DOHH2 (cell line): ENCODE measurements around the gene DLD.

Experiments used
- H3F3A ChIP-seq: fragments of 200-600 bp; sonication (generic), shearing (Covaris generic); 2 replicates; pipeline ENCODE4 v1.6.0; 2016; ENCODE audit warnings: antibody characterized with exemption, mild to moderate bottlenecking; ENCODE audit not compliant: control insufficient read depth, insufficient read depth
- H3K27ac ChIP-seq: fragments of 200-600 bp; sonication (generic); 2 replicates; pipeline ENCODE4 v1.5.1; 2014; ENCODE audit warnings: low read depth, mild to moderate bottlenecking, low read length, moderate library complexity
- H3K27me3 ChIP-seq: fragments of 200-600 bp; sonication (generic); 2 replicates; pipeline ENCODE4 v1.6.1; 2014; ENCODE audit warnings: mild to moderate bottlenecking, low read length, mixed read lengths; ENCODE audit not compliant: control insufficient read depth
- H3K36me3 ChIP-seq: fragments of 200-600 bp; sonication (generic); 2 replicates; pipeline ENCODE4 v1.6.1; 2014; ENCODE audit warnings: mild to moderate bottlenecking, low read length, moderate library complexity, mixed read lengths; ENCODE audit not compliant: control insufficient read depth
- H3K4me1 ChIP-seq: fragments of 200-600 bp; sonication (generic); 2 replicates; pipeline ENCODE4 v1.6.1; 2014; ENCODE audit warnings: mild to moderate bottlenecking, low read length, mixed read lengths; ENCODE audit not compliant: control insufficient read depth
- H3K4me2 ChIP-seq: fragments of 200-600 bp; sonication (generic); 2 replicates; pipeline ENCODE4 v1.6.0; 2014; ENCODE audit warnings: mild to moderate bottlenecking, low read length, moderate library complexity
- H3K4me3 ChIP-seq: fragments of 200-600 bp; sonication (generic); 2 replicates; pipeline ENCODE4 v1.5.1; 2014; ENCODE audit warnings: mild to moderate bottlenecking, low read length, mixed read lengths
- H3K79me2 ChIP-seq: fragments of 200-600 bp; sonication (generic); 2 replicates; pipeline ENCODE4 v1.6.1; 2014; ENCODE audit warnings: mild to moderate bottlenecking, low read length, mixed read lengths; ENCODE audit not compliant: control insufficient read depth
- H3K9me2 ChIP-seq: fragments of 200-600 bp; sonication (generic); replicated peaks from 2 replicates; pipeline ENCODE4 v1.6.1; 2014; ENCODE audit warnings: mild to moderate bottlenecking, low read length, mixed read lengths; ENCODE audit not compliant: control insufficient read depth
- H3K9me3 ChIP-seq: fragments of 200-600 bp; sonication (generic); 2 replicates; pipeline ENCODE4 v1.6.1; 2014; ENCODE audit warnings: antibody characterized with exemption, low read length, mixed read lengths; ENCODE audit not compliant: control insufficient read depth, insufficient read depth
- H4K20me1 ChIP-seq: fragments of 200-600 bp; sonication (generic); 2 replicates; pipeline ENCODE4 v1.6.0; 2014; ENCODE audit warnings: low read depth, mild to moderate bottlenecking, antibody characterized with exemption, low read length, moderate library complexity; ENCODE audit not compliant: control insufficient read depth, insufficient read depth
- CTCF ChIP-seq: fragments of 200-600 bp; sonication (generic); IDR thresholded peaks from one replicate; pipeline ENCODE4 v1.5.1; 2014; ENCODE audit warnings: antibody characterized with exemption, mild to moderate bottlenecking, low read depth, low read length; ENCODE audit not compliant: poor library complexity, severe bottlenecking
- EZH2phosphoT487 ChIP-seq: fragments of 200-600 bp; sonication (generic); IDR thresholded peaks from 2 replicates; pipeline ENCODE4 v1.6.1; 2017; ENCODE audit warnings: borderline replicate concordance, mild to moderate bottlenecking, antibody characterized with exemption, low read length, moderate library complexity, mixed read lengths

Gene DLD

GRCh38 chr7:107946451-107946850, 55.5 kb downstream of the DLD start:
- Histone ChIP-seq H3K4me3 (no peak overlapping the region), H3K4me2 (no peak overlapping the region), H3K9me2 (no peaks in the 10 kb centered on the region), H3K27ac (no peak overlapping the region), H3K4me1 (no peaks in the 10 kb centered on the region), H3K79me2 (no peaks in the 10 kb centered on the region), H3K27me3 (peaks cover 5% of the 10 kb centered on the region; the same call in 1 of the 2 replicates), H3F3A (no peaks in the 10 kb centered on the region), H3K9me3 (no peaks in the 10 kb centered on the region), H4K20me1 (no peaks in the 10 kb centered on the region), H3K36me3 (no peaks in the 10 kb centered on the region)
- TF ChIP-seq CTCF = no peak
- no peak for TF ChIP-seq EZH2phosphoT487

- Histone ChIP-seq H4K20me1 (no peaks in the 10 kb centered on the region), H3K4me1 (no peaks in the 10 kb centered on the region), H3F3A (no peaks in the 10 kb centered on the region), H3K4me2 (no peak overlapping the region), H3K27me3 (peaks cover 5% of the 10 kb centered on the region; the same call in 1 of the 2 replicates), H3K4me3 (no peak overlapping the region), H3K27ac (no peak overlapping the region), H3K9me2 (no peaks in the 10 kb centered on the region), H3K79me2 (no peaks in the 10 kb centered on the region), H3K9me3 (no peaks in the 10 kb centered on the region), H3K36me3 (no peaks in the 10 kb centered on the region)
- no peak for TF ChIP-seq EZH2phosphoT487
- no peak for TF ChIP-seq CTCF
These were observed 55.9 kb downstream of the DLD start for GRCh38 chr7:107946881-107947280.

DNA sequence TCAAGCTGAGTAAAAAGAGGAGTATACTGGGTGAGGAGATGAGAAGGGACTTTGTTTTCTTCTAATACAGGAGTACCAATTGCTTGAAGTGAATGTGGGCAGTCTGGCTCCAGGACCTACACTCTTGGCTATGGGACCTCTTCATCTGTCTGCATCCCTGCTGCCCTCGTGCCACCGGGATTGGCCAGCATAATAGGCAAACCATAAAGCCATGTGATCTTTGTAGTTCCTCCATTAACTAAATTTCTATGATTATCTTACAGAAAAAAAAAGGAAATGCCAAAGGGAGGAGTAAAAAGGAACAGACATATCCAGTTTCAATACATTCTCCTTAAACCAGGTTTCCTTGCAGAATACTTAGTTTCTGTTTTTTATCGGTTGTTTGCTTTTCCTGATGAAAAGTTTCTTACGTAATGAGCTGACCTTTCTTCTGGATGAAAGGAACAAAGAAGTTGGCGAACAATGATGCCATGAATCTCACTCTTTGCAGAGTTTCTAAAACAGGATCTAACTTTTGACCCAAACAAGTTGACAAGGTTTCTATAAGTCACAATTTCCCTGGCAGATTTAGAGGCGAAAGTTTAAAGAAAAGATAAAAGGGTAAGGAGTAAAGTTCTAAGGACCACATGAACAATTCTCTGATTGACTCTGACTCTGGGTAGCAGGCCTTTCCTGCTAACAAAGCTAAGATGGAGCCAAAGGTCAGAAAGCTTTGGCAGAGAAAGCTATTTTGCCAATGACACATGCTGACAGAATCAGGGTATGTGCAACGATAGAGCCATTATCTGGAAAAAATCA, 57.9 kb downstream of the DLD start:
- no peaks in the 10 kb centered on the region for H3F3A ChIP-seq
- no peaks in the 10 kb centered on the region for H3K9me2 ChIP-seq
- H3K9me3 ChIP-seq = no peaks in the 10 kb centered on the region
- H3K4me2 ChIP-seq = no peak overlapping the region
- H3K27ac ChIP-seq = no peak overlapping the region
- no peaks in the 10 kb centered on the region for H3K4me1 ChIP-seq
- no peaks in the 10 kb centered on the region for H3K79me2 ChIP-seq
- no peaks in the 10 kb centered on the region for H3K36me3 ChIP-seq
- no peaks in the 10 kb centered on the region for H4K20me1 ChIP-seq
- peaks cover 7% of the 10 kb centered on the region; the same call in 1 of the 2 replicates for H3K27me3 ChIP-seq
- H3K4me3 ChIP-seq = no peak overlapping the region
- TF ChIP-seq EZH2phosphoT487 (no peak), CTCF (no peak)
